HepG2 (cell line): ENCODE results near the gene TSSK2. TPM values are rescaled to one million over a fixed set of nuclear protein-coding genes. Genes with fewer than 3 reads are reported as not detected.

Source experiments
- ATAC-seq: fragments of 200-7000 bp; cut with Tn5 transposase; 3 replicates; pipeline ENCODE4 v1.9.1; 2020; ENCODE audit warnings: mild to moderate bottlenecking, moderate library complexity
- BruUV-seq: library from RNA; stranded (reverse); fragments of 400-500 nt; replicated peaks from 2 replicates; lab custom pipeline; 2021; lab: Mats Ljungman, UMichigan
- CTCF ChIA-PET: fragments of 300-600 bp; formaldehyde crosslinking; extraction: SDS; loops from one replicate; lab custom pipeline; 2021; ENCODE audit warnings: low total read pairs, inconsistent platforms, low intra/inter-chr PET ratio; lab: Yijun Ruan, JAX
- POLR2A ChIA-PET: fragments of 350-600 bp; sonication (Branson Sonifier 250); formaldehyde crosslinking; loops from one replicate; lab custom pipeline; 2020; ENCODE audit warnings: antibody characterized with exemption, inconsistent platforms; lab: Yijun Ruan, JAX
- DNase-seq: peaks from one replicate; pipeline ENCODE4 v3.0.0-alpha.2; 2015; ENCODE audit warnings: low spot score
- FAIRE-seq: peaks from 3 replicates; lab custom pipeline; 2011; peaks lifted over from hg19 to GRCh38; lab: Jason Lieb, UNC
- H2AFZ ChIP-seq: one replicate; pipeline ENCODE4 v1.6.1; 2011; ENCODE audit warnings: low read length, inconsistent platforms
- H3K27ac ChIP-seq: fragments of 300-600 bp; 3 replicates; pipeline ENCODE4 v1.8.0; 2011; ENCODE audit warnings: mixed run types, mild to moderate bottlenecking, mixed read lengths, low read length, inconsistent platforms; ENCODE audit not compliant: insufficient read depth; ENCODE audit errors: extremely low read length
- H3K27me3 ChIP-seq, 2 experiments: fragments of 200-600 bp in 1 of 2; 2 replicates in 1 of 2; 3 replicates in 1 of 2; pipeline versions ENCODE4 v1.6.0 to v1.8.0; 2011; ENCODE audit warnings: low read length in 2 of 2, mild to moderate bottlenecking in 2 of 2, moderate library complexity in 2 of 2, inconsistent platforms in 1 of 2; ENCODE audit not compliant: insufficient read depth in 2 of 2, control insufficient read depth in 1 of 2
- H3K36me3 ChIP-seq, 2 experiments: fragments of 200-600 bp in 1 of 2; replicated peaks in 1 of 2; 2 replicates in 1 of 2; 3 replicates in 1 of 2; pipeline versions ENCODE4 v1.5.1 to v1.8.0; 2011; ENCODE audit warnings: low read length in 2 of 2, inconsistent platforms in 1 of 2; ENCODE audit not compliant: insufficient read depth in 2 of 2, control insufficient read depth in 1 of 2
- H3K4me1 ChIP-seq: 2 replicates; pipeline ENCODE4 v1.5.1; 2012; ENCODE audit warnings: low read length, inconsistent platforms; ENCODE audit not compliant: insufficient read depth
- H3K4me2 ChIP-seq: 2 replicates; pipeline ENCODE4 v1.6.0; 2011; ENCODE audit warnings: low read depth, low read length, inconsistent platforms
- H3K4me3 ChIP-seq, 3 experiments: fragments of 200-600 bp in 1 of 3; sonication (generic), shearing (Covaris generic) in 1 of 3; replicated peaks in 1 of 3; 2 replicates each; pipeline ENCODE4 v1.5.1; 2011 to 2016; ENCODE audit warnings: low read length in 3 of 3, inconsistent platforms in 2 of 3, low read depth in 2 of 3, mild to moderate bottlenecking in 2 of 3, control low read depth in 1 of 3, mixed read lengths in 1 of 3; ENCODE audit not compliant: insufficient read depth in 1 of 3
- H3K79me2 ChIP-seq: one replicate; pipeline ENCODE4 v1.6.1; 2011; ENCODE audit warnings: low read length, inconsistent platforms; ENCODE audit not compliant: insufficient read depth
- H3K9ac ChIP-seq: 2 replicates; pipeline ENCODE4 v1.6.0; 2011; ENCODE audit warnings: mild to moderate bottlenecking, low read depth, low read length, inconsistent platforms; ENCODE audit not compliant: insufficient read depth
- H3K9me3 ChIP-seq: 2 replicates; pipeline ENCODE4 v1.5.1; 2012; ENCODE audit warnings: mild to moderate bottlenecking, low read length
- H4K20me1 ChIP-seq: 2 replicates; pipeline ENCODE4 v1.6.0; 2011; ENCODE audit warnings: inconsistent platforms, mild to moderate bottlenecking, low read length, moderate library complexity; ENCODE audit not compliant: insufficient read depth
- FIP1L1 ChIP-seq: fragments of 200-400 bp; formaldehyde crosslinking; IDR thresholded peaks from 2 replicates; pipeline ENCODE4 v1.6.1; 2018; ENCODE audit warnings: low read depth, mild to moderate bottlenecking, low read length, moderate library complexity, borderline replicate concordance; ENCODE audit not compliant: insufficient read depth
- HDAC2 ChIP-seq: sonication (generic); formaldehyde crosslinking; IDR thresholded peaks from 2 replicates; pipeline ENCODE4 v1.4.0; 2020; ENCODE audit warnings: missing genetic modification reagents
- ZFY ChIP-seq: sonication (generic); formaldehyde crosslinking; IDR thresholded peaks from 2 replicates; pipeline ENCODE4 v1.4.0; 2020; ENCODE audit warnings: missing genetic modification reagents
- ZNF354B ChIP-seq: sonication (generic); formaldehyde crosslinking; IDR thresholded peaks from 2 replicates; pipeline ENCODE4 v1.8.0; 2022; ENCODE audit warnings: mild to moderate bottlenecking, missing genetic modification reagents
- ZNF562 ChIP-seq: sonication (generic); formaldehyde crosslinking; IDR thresholded peaks from 2 replicates; pipeline ENCODE4 v1.8.0; 2022; ENCODE audit warnings: missing genetic modification reagents, borderline replicate concordance
- ZNF782 ChIP-seq: sonication (generic); formaldehyde crosslinking; IDR thresholded peaks from 2 replicates; pipeline ENCODE4 v1.4.0; 2020; ENCODE audit warnings: missing genetic modification reagents, mild to moderate bottlenecking, borderline replicate concordance
- WGBS: methylation state at CpG from one replicate; pipeline ENCODE4 v1.1.6; 2017; ENCODE audit warnings: low lambda C conversion rate; 5-methylcytosine and 5-hydroxymethylcytosine counted together
- in situ Hi-C: cut with HindIII; loops from 2 replicates; pipeline ENCODE4 v1.10.0; 2017; ENCODE audit warnings: low pct_unique_long_range_greater_than_20kb; ENCODE audit not compliant: extremely low pct_ligation_motif_present
- intact Hi-C: fragments of 100-400 bp; cut with micrococcal nuclease; formaldehyde crosslinking; loops from one replicate; pipeline ENCODE4 v1.10.0; 2022; ENCODE audit not compliant: unreplicated experiment
- polyA plus RNA-seq, 8 experiments: library from polyadenylated mRNA; depleted of rRNA in 3 of 8; stranded (reverse) in 7 of 8; unstranded in 1 of 8; fragments of >200 nt; fragmentation: Illumina TruSeq in 4 of 8; extraction: Trizol in 4 of 8; gene quantifications; 2 replicates each; pipeline versions ENCODE4 v1.2.1 to v1.2.3, GENCODE V29; 2011 to 2016; ENCODE audit warnings: low read depth in 4 of 8, missing spikeins in 1 of 8, mixed read lengths in 1 of 8; ENCODE audit not compliant: insufficient read depth in 1 of 8
- total RNA-seq, 5 experiments: library from RNA; depleted of rRNA; stranded (reverse); fragments of >200 nt; fragmentation: Illumina TruSeq; extraction: Trizol; gene quantifications; 2 replicates each; pipeline ENCODE4 v1.2.3, GENCODE V29; 2016; ENCODE audit warnings: low read depth in 1 of 5
- TF ChIP-seq, protein P1 (sequence below): sonication (generic); formaldehyde crosslinking; IDR thresholded peaks from 2 replicates; pipeline ENCODE4 v1.5.0; 2020; ENCODE audit warnings: mild to moderate bottlenecking, missing genetic modification reagents, borderline replicate concordance
- TF ChIP-seq, protein P2 (sequence below): sonication (generic); formaldehyde crosslinking; IDR thresholded peaks from 2 replicates; pipeline ENCODE4 v1.4.0; 2020; ENCODE audit warnings: missing genetic modification reagents
- TF ChIP-seq, protein P3 (sequence below): sonication (generic); formaldehyde crosslinking; IDR thresholded peaks from 2 replicates; pipeline ENCODE4 v1.5.0; 2020; ENCODE audit warnings: mild to moderate bottlenecking, missing genetic modification reagents

The TSSK2 gene
- total and polyA plus RNA-seq, 2 of the 13 experiments (the other 11 are each of a cell fraction or from before 2014, with no cell fraction given) = not detected

DNA sequence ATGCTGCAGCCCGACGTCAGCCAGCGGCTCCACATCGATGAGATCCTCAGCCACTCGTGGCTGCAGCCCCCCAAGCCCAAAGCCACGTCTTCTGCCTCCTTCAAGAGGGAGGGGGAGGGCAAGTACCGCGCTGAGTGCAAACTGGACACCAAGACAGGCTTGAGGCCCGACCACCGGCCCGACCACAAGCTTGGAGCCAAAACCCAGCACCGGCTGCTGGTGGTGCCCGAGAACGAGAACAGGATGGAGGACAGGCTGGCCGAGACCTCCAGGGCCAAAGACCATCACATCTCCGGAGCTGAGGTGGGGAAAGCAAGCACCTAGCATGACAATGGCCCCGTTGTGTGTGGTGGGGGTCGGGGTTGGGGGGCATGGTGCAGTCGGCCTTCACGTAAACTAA lies 1.0 kb downstream of the TSSK2 start (continued):
- TF ChIP-seq, protein P1, sequence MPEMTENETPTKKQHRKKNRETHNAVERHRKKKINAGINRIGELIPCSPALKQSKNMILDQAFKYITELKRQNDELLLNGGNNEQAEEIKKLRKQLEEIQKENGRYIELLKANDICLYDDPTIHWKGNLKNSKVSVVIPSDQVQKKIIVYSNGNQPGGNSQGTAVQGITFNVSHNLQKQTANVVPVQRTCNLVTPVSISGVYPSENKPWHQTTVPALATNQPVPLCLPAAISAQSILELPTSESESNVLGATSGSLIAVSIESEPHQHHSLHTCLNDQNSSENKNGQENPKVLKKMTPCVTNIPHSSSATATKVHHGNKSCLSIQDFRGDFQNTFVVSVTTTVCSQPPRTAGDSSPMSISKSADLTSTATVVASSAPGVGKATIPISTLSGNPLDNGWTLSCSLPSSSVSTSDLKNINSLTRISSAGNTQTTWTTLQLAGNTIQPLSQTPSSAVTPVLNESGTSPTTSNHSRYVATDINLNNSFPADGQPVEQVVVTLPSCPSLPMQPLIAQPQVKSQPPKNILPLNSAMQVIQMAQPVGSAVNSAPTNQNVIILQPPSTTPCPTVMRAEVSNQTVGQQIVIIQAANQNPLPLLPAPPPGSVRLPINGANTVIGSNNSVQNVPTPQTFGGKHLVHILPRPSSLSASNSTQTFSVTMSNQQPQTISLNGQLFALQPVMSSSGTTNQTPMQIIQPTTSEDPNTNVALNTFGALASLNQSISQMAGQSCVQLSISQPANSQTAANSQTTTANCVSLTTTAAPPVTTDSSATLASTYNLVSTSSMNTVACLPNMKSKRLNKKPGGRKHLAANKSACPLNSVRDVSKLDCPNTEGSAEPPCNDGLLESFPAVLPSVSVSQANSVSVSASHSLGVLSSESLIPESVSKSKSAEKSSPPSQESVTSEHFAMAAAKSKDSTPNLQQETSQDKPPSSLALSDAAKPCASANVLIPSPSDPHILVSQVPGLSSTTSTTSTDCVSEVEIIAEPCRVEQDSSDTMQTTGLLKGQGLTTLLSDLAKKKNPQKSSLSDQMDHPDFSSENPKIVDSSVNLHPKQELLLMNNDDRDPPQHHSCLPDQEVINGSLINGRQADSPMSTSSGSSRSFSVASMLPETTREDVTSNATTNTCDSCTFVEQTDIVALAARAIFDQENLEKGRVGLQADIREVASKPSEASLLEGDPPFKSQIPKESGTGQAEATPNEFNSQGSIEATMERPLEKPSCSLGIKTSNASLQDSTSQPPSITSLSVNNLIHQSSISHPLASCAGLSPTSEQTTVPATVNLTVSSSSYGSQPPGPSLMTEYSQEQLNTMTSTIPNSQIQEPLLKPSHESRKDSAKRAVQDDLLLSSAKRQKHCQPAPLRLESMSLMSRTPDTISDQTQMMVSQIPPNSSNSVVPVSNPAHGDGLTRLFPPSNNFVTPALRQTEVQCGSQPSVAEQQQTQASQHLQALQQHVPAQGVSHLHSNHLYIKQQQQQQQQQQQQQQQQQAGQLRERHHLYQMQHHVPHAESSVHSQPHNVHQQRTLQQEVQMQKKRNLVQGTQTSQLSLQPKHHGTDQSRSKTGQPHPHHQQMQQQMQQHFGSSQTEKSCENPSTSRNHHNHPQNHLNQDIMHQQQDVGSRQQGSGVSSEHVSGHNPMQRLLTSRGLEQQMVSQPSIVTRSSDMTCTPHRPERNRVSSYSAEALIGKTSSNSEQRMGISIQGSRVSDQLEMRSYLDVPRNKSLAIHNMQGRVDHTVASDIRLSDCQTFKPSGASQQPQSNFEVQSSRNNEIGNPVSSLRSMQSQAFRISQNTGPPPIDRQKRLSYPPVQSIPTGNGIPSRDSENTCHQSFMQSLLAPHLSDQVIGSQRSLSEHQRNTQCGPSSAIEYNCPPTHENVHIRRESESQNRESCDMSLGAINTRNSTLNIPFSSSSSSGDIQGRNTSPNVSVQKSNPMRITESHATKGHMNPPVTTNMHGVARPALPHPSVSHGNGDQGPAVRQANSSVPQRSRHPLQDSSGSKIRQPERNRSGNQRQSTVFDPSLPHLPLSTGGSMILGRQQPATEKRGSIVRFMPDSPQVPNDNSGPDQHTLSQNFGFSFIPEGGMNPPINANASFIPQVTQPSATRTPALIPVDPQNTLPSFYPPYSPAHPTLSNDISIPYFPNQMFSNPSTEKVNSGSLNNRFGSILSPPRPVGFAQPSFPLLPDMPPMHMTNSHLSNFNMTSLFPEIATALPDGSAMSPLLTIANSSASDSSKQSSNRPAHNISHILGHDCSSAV = no peak
- TF ChIP-seq ZNF782 = no peak
- TF ChIP-seq, all 625 proteins: peak for 0

DNA sequence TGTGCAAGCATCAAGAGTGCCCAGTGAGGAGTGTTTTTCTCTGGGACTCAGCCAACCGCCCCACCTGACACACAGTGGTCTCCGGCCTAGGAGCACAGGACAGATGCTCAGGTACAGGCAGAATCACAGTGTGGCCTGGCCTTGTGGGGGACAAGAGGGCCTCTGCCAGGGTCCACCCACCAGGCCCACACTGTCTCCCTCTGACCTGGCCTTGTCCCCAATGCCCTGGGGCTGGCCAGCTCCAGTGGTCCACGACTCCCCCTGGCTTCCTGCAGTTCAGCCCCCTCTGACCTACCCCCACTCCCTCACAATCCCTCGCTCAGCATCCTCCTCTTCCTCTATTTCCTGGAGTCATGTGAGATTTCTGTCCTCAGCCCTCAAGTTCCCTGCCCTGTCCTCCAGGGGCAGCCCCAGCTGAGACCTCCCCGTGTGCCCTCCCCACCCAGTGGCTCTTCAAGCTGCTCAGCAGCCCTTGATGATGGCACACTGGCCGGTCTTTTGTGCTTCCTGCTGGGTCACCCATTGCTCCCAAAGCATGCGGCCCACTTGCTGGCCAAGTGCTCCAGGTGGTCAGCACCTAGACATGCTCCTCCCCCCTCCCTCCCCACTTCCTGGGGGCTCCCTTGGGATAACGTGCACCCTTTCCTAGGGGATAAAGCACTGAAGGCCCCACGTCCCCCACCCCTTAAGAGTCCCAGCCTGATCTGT lies 1.7 kb downstream of the TSSK2 start:
- ChIA-PET POLR2A (no interaction called here), CTCF (no interaction called here)
- intact Hi-C loops = no loop called here
- Histone ChIP-seq H3K9me3 (no peaks in the 10 kb centered on the region), H3K4me2 (no peak overlapping the region), H3K79me2 (no peaks in the 10 kb centered on the region), H3K4me1 (no peaks in the 10 kb centered on the region), H3K4me3 (no peak overlapping the region), H3K36me3 (peaks cover 13 to 37% of the 10 kb centered on the region in 2 experiments; a peak in 4 of 5 replicates), H4K20me1 (no peaks in the 10 kb centered on the region), H3K27ac (no peak overlapping the region), H3K9ac (no peak overlapping the region), H3K27me3 (peaks cover 0 to 10% of the 10 kb centered on the region in 2 experiments; a peak in 2 of 5 replicates), H2AFZ (no peak overlapping the region)
- no TSS peak for BruUV-seq
- DNase-seq = no peak
- ATAC-seq = no peak
- 85% methylated on average over 7 of the region's 9 CpGs for WGBS
- in situ Hi-C loops = no loop called here
- FAIRE-seq = no peak
- TF ChIP-seq, protein P2, sequence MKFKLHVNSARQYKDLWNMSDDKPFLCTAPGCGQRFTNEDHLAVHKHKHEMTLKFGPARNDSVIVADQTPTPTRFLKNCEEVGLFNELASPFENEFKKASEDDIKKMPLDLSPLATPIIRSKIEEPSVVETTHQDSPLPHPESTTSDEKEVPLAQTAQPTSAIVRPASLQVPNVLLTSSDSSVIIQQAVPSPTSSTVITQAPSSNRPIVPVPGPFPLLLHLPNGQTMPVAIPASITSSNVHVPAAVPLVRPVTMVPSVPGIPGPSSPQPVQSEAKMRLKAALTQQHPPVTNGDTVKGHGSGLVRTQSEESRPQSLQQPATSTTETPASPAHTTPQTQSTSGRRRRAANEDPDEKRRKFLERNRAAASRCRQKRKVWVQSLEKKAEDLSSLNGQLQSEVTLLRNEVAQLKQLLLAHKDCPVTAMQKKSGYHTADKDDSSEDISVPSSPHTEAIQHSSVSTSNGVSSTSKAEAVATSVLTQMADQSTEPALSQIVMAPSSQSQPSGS (CRISPR knock-in tag) = no peak
- no peak for TF ChIP-seq ZNF354B (CRISPR knock-in tag)
- TF ChIP-seq, protein P3, sequence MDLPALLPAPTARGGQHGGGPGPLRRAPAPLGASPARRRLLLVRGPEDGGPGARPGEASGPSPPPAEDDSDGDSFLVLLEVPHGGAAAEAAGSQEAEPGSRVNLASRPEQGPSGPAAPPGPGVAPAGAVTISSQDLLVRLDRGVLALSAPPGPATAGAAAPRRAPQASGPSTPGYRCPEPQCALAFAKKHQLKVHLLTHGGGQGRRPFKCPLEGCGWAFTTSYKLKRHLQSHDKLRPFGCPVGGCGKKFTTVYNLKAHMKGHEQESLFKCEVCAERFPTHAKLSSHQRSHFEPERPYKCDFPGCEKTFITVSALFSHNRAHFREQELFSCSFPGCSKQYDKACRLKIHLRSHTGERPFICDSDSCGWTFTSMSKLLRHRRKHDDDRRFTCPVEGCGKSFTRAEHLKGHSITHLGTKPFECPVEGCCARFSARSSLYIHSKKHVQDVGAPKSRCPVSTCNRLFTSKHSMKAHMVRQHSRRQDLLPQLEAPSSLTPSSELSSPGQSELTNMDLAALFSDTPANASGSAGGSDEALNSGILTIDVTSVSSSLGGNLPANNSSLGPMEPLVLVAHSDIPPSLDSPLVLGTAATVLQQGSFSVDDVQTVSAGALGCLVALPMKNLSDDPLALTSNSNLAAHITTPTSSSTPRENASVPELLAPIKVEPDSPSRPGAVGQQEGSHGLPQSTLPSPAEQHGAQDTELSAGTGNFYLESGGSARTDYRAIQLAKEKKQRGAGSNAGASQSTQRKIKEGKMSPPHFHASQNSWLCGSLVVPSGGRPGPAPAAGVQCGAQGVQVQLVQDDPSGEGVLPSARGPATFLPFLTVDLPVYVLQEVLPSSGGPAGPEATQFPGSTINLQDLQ (CRISPR knock-in tag) = no peak
- no peak for TF ChIP-seq HDAC2
- no peak for TF ChIP-seq ZNF562 (CRISPR knock-in tag)
- TF ChIP-seq ZFY (CRISPR knock-in tag) = no peak
- TF ChIP-seq FIP1L1 = no peak
